ENCODE data around the gene ADAMTS6. TPM values are rescaled to one million over a fixed set of nuclear protein-coding genes. Genes with fewer than 3 reads are reported as not detected.

The ADAMTS6 gene
- total RNA-seq, 1 donor from 2014 or later: 17.6 TPM

DNA sequence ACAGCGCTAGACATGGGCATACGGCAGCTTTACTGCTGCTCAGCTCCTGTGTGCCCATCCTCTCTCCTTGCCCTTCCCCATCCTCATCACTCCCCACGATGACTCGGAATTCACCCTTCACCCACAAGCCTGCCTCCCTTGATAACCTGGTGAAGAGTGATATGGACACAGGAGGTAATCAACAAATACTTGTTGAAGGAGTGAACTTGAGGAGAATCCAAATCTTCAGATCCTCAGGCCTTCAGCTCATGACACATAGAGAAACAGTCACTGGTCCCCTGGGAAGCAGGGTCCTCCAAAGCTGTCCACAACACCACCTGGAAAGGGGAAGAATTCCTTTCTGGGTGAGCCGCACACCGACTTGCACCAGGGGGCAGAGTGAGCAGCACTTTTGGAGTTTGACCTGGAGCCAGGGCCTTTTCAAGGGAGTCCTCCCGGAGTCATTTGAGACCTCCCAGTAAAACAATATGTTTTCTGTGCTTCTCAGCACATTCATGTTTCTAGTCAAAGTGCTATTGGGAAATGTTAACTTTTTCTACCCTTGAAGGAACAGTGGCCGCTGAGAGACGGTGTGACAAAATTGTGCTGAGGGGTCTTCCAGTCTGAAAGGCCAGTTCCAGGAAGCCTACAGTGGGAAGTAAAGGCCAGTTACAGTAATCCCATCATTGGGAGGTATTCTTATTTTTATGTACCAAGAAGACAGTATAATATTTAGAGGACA lies 380.6 kb downstream of the ADAMTS6 start:
- TF ChIP-seq, protein P1, sequence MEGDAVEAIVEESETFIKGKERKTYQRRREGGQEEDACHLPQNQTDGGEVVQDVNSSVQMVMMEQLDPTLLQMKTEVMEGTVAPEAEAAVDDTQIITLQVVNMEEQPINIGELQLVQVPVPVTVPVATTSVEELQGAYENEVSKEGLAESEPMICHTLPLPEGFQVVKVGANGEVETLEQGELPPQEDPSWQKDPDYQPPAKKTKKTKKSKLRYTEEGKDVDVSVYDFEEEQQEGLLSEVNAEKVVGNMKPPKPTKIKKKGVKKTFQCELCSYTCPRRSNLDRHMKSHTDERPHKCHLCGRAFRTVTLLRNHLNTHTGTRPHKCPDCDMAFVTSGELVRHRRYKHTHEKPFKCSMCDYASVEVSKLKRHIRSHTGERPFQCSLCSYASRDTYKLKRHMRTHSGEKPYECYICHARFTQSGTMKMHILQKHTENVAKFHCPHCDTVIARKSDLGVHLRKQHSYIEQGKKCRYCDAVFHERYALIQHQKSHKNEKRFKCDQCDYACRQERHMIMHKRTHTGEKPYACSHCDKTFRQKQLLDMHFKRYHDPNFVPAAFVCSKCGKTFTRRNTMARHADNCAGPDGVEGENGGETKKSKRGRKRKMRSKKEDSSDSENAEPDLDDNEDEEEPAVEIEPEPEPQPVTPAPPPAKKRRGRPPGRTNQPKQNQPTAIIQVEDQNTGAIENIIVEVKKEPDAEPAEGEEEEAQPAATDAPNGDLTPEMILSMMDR (IDR thresholded peaks at IDR 0.05; ENCODE audit: insufficient read depth, low read length, severe bottlenecking): peak; percentile 79
- Histone ChIP-seq H3K27me3 (ENCODE audit: control insufficient read depth, insufficient read depth, low read length) (no peaks in the 10 kb centered on the region), H3K36me3 (ENCODE audit: control insufficient read depth, insufficient read depth, low read length) (no peaks in the 10 kb centered on the region), H3K4me3 (ENCODE audit: low read depth, low read length) (no peak overlapping the region)
- DNase-seq (ENCODE audit: low read depth) (peak; percentile 61), FAIRE-seq (no peak)

Other genes starting within 250 kb of the ADAMTS6 start
- gene CENPK, start 81.2 kb upstream of the ADAMTS6 start, total RNA-seq: 2.1 and 4.2 TPM in 2 replicates
- gene PPWD1, start 81.4 kb upstream of the ADAMTS6 start, total RNA-seq: 21.4 and 24.7 TPM in 2 replicates
- 20.5 and 21.4 TPM in 2 replicates for gene TRIM23, start 142.4 kb upstream of the ADAMTS6 start, total RNA-seq
- 3.4 and 4.1 TPM in 2 replicates for gene SHLD3, start 143.1 kb upstream of the ADAMTS6 start, total RNA-seq
- 21.6 and 24.1 TPM in 2 replicates for gene TRAPPC13, start 143.1 kb upstream of the ADAMTS6 start, total RNA-seq
- 12.9 and 22.5 TPM in 2 replicates for gene SGTB, start 240.2 kb upstream of the ADAMTS6 start, total RNA-seq
- gene NLN, start 240.3 kb upstream of the ADAMTS6 start, total RNA-seq: 20.0 and 40.3 TPM in 2 replicates

Measured in bronchial epithelial cell (primary cell).